Lower lobe of right lung (tissue), 2 donors: ENCODE data around the gene LRRC15. TPM values are rescaled to one million over a fixed set of nuclear protein-coding genes. Genes with fewer than 3 reads are reported as not detected.

ENCODE experiments used
- ATAC-seq, 2 donors: fragments of 200-7000 bp; cut with Tn5 transposase; one replicate each; pipeline ENCODE4 v1.9.1; 2020 to 2022; ENCODE audit warnings: mild to moderate bottlenecking in 2 of 2, moderate library complexity in 2 of 2
- DNase-seq: peaks from one replicate; pipeline ENCODE4 v3.0.0-alpha.2; 2020
- H3K27ac ChIP-seq: fragments of 200-600 bp; one replicate; pipeline ENCODE4 v1.8.0; 2022
- H3K27me3 ChIP-seq: fragments of 200-600 bp; one replicate; pipeline ENCODE4 v1.8.0; 2022; ENCODE audit warnings: low read depth
- H3K36me3 ChIP-seq: fragments of 200-600 bp; one replicate; pipeline ENCODE4 v1.8.0; 2022; ENCODE audit warnings: mild to moderate bottlenecking
- H3K4me1 ChIP-seq: fragments of 200-600 bp; one replicate; pipeline ENCODE4 v1.8.0; 2022
- H3K4me3 ChIP-seq: fragments of 200-600 bp; one replicate; pipeline ENCODE4 v1.8.0; 2022; ENCODE audit warnings: mild to moderate bottlenecking
- H3K9me3 ChIP-seq: fragments of 200-600 bp; one replicate; pipeline ENCODE4 v1.8.0; 2022
- intact Hi-C: fragments of 100-400 bp; cut with DNase I; formaldehyde crosslinking; loops from one replicate; pipeline ENCODE4 v1.11.0; 2022
- total RNA-seq: library from RNA; stranded (reverse); fragmentation: NEBNext Ultra II Directional; extraction: Animal tissue kit (Norgen Biotek cat#: 25700); gene quantifications from one replicate; pipeline ENCODE4 v1.2.1, GENCODE V29; 2021
- TF ChIP-seq, protein P1 (sequence below): fragments of 200-600 bp; IDR thresholded peaks from one replicate; pipeline ENCODE4 v1.8.0; 2022; ENCODE audit warnings: antibody characterized with exemption, mild to moderate bottlenecking
- donor health status: DM: no; HTN: yes; CAD: no; lungs with severe emphysema.

Gene LRRC15
- total RNA-seq, 1 donor from 2014 or later, result 0.24 TPM

DNA sequence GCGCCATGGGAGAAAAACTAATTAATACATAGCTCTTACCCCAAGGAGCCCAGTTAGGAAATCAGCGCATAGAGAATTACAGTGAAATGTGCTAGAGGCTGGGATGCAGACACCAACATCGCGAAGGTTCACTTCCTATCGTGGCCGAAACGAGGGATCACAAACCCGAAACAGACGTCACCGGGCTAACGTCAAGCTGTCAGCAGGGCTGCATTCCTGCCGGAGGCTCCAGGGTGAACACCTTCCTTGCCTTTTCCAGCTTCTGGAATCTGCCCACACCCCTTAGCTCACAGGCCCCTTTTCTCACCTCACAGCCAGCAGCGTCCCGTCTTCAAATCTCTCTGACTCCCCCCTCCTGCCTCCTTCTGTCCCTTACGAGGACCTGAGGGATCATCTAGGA lies 16.5 kb upstream of the LRRC15 start:
- no peaks in the 10 kb centered on the region for H3K36me3 ChIP-seq
- H3K4me1 ChIP-seq, result peaks cover 6% of the 10 kb centered on the region
- intact Hi-C loops, result no loop called here
- ATAC-seq (no peak), DNase-seq (no peak)
- H3K27ac ChIP-seq, result no peak overlapping the region
- no peak overlapping the region for H3K4me3 ChIP-seq
- H3K27me3 ChIP-seq, result peaks cover 6% of the 10 kb centered on the region
- TF ChIP-seq, protein P1, sequence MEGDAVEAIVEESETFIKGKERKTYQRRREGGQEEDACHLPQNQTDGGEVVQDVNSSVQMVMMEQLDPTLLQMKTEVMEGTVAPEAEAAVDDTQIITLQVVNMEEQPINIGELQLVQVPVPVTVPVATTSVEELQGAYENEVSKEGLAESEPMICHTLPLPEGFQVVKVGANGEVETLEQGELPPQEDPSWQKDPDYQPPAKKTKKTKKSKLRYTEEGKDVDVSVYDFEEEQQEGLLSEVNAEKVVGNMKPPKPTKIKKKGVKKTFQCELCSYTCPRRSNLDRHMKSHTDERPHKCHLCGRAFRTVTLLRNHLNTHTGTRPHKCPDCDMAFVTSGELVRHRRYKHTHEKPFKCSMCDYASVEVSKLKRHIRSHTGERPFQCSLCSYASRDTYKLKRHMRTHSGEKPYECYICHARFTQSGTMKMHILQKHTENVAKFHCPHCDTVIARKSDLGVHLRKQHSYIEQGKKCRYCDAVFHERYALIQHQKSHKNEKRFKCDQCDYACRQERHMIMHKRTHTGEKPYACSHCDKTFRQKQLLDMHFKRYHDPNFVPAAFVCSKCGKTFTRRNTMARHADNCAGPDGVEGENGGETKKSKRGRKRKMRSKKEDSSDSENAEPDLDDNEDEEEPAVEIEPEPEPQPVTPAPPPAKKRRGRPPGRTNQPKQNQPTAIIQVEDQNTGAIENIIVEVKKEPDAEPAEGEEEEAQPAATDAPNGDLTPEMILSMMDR, result no peak
- H3K9me3 ChIP-seq, result no peaks in the 10 kb centered on the region

DNA sequence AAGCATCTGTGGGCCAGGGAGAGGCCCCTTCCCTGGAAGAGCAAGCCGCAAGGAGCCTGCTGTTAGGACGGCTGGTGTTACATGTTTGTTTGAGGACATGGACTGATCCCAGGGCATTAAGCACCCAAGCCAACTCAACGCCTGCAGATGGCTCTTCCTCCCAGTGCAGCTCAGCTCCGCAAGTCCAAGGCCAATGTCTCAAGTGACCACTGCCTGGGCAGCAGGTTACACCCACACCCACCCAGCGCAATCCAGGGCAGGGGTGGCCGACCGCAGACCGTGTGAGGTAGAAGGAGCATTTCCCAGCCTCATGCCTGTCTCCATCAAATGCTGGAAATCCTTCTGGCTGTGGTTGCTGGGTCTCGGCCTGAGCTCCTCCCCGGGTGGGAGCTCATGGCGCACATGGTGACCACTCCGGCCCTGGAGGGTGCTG lies 15.0 kb upstream of the LRRC15 start:
- H3K27me3 ChIP-seq, result peaks cover 16% of the 10 kb centered on the region
- peaks cover 7% of the 10 kb centered on the region for H3K4me1 ChIP-seq
- H3K36me3 ChIP-seq, result no peaks in the 10 kb centered on the region
- ATAC-seq (no peak), DNase-seq (no peak)
- no peaks in the 10 kb centered on the region for H3K9me3 ChIP-seq
- TF ChIP-seq, protein P1, result no peak
- no peak overlapping the region for H3K27ac ChIP-seq
- intact Hi-C loops, result no loop called here
- H3K4me3 ChIP-seq, result no peak overlapping the region

DNA sequence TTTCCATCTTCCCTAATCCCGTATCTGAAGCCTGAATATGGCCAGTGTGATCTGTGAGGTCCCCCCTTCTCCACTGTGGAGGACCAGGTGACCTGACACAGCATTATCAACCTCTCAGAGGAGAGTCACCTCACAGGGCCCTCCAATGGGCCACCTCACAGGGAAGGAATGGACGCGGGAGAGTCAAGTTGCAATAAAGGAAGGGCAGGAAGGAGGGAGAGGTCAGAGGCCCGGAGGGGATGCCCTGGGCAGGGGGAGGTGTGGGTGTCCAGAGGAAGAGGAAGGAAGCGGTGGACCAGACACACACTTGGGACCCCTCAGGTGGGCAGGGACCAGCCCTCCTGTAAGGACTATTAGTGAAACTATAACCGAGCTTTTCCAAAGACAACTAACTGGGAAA lies 14.6 kb upstream of the LRRC15 start:
- Histone ChIP-seq H3K27ac (no peak overlapping the region), H3K4me3 (no peak overlapping the region), H3K9me3 (no peaks in the 10 kb centered on the region), H3K27me3 (peaks cover 16% of the 10 kb centered on the region), H3K4me1 (peaks cover 7% of the 10 kb centered on the region), H3K36me3 (no peaks in the 10 kb centered on the region)
- ATAC-seq, result no peak
- TF ChIP-seq, protein P1, result no peak
- intact Hi-C loops, result no loop called here
- DNase-seq, result no peak

DNA sequence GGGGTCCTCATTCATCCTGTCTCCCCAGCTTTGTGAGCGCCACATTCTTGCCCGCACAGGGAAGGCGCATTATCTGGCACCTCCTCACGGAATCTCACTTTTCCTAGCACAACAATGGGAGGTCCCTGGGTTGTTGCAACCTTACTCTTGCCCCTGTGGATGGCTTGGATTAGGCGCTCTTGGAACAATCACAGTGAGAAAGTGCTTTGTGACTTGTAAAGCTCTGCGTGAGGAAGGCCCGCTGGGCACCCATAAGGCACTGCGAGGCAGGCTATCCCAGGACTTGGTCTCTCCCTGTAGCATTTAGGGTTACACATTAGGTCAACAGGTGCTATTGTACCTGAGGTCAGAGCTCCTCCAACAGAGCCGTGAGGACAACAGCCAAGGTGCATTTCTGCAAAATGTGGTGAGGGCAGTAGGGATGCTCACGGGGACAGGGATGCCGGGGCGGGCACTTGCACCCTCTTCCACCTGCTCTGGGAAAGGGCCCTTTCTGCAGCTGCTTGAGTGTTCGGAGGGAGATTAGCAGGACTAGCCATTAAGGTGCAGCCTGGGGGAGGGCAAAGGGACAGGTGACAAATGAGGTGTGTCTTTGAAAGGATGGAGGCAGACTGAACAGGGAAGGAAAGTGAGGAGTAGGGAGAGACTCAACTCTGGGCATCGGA lies 13.9 kb upstream of the LRRC15 start:
- Histone ChIP-seq H3K4me3 (no peak overlapping the region), H3K27ac (no peak overlapping the region), H3K36me3 (no peaks in the 10 kb centered on the region), H3K9me3 (no peaks in the 10 kb centered on the region), H3K27me3 (peaks cover 16% of the 10 kb centered on the region), H3K4me1 (peaks cover 7% of the 10 kb centered on the region)
- intact Hi-C loops, result no loop called here
- DNase-seq (no peak), ATAC-seq (no peak)
- TF ChIP-seq, protein P1, result no peak

DNA sequence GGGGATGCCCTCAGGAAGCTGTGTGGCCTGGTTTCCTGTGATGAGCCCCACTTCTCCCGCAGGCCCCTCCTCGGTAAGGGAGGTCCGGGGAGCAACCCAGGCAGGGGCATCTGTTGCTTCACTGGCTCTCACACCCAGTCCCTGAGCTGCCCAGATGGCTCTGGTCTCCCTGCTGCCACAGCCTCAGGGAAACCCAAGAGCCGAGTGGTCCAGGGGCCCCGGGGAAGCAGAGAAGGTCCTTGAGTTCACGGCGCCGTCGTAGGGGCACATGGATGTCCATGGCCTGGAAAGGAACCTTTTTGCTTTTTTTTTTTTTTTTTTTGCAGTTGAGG lies 13.3 kb upstream of the LRRC15 start:
- Histone ChIP-seq H3K27ac (no peak overlapping the region), H3K4me3 (no peak overlapping the region), H3K9me3 (no peaks in the 10 kb centered on the region), H3K4me1 (peaks cover 7% of the 10 kb centered on the region), H3K27me3 (peaks cover 16% of the 10 kb centered on the region), H3K36me3 (no peaks in the 10 kb centered on the region)
- TF ChIP-seq, protein P1, result no peak
- intact Hi-C loops, result no loop called here
- ATAC-seq (no peak), DNase-seq (no peak)
